H54 (cell line): ENCODE results near the gene FGD4.
A peak's percentile ranks its signal among the peaks of the same experiment; 100 is the strongest.

Experiments
- DNase-seq: peaks from one replicate; pipeline ENCODE4 v3.0.0; 2011; ENCODE audit warnings: low spot score, mixed read lengths; ENCODE audit not compliant: insufficient read length
- FAIRE-seq: peaks from 3 replicates; lab custom pipeline; 2011; peaks lifted over from hg19 to GRCh38; lab: Jason Lieb, UNC
- POLR2A ChIP-seq: IDR thresholded peaks from 2 replicates; pipeline ENCODE4 v1.6.1; 2011; ENCODE audit warnings: low read depth, mild to moderate bottlenecking, low read length

FGD4 gene

GRCh38 chr12:32457251-32458025, 58.1 kb downstream of the FGD4 start:
- FAIRE-seq (peak; percentile 75), DNase-seq (no peak)
- TF ChIP-seq POLR2A = no peak

DNA sequence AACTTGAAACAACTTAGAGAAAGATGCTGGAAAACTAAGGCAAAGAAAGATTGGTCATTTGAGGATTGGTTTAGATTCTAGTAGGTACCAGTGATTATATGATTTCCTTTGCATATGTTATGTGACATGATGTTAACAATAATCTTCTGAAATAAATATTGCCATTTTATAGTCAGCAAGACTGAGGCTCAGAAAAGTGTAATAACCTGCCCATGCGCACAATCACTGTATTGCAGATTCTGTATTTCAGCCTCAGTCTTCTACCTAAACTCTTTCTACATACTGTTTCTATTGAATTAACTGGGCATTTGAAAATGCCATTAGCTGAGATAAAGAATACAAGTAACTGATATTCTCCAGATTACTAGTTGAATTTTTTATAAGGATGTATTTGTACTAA, 61.3 kb downstream of the FGD4 start:
- no peak for FAIRE-seq
- no peak for TF ChIP-seq POLR2A
- DNase-seq = no peak

DNA sequence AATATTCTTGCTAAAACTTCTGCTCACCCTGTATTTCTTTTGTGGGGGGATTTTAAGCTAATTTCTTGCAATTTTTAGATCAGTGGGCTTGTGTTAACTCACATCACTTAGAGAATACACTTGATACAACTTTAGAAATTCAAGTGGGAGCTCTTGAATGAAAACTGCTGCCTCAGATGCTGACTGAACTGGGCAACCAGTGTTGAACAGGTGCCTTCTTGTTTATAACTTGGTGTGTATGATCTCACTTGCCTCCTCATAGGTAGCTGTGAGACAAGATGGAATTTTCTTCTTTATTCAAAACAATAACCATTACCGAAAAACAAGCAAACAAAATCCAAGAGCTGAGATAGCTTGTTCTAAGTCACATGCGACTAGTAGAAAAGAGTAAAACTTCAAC, 63.5 kb downstream of the FGD4 start:
- TF ChIP-seq POLR2A = no peak
- DNase-seq (no peak), FAIRE-seq (no peak)

DNA sequence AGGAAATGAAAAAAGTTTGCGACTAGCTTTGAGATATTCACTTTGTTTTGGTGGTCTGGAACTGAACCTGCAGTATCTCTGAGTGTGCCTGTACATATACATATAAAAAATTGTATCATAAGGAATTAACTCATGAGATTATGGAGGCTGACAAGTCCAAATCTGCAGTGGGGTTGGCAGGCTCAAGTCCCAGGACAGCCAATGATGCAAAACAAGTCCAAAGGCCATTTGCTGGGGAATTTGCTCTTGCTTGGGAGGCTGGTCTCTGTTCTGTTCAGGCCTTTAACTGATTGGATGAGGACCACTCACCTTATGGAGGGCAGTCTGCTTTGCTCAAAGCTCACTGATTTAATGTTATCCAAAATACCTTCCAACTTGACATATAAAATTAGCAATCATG, 66.8 kb downstream of the FGD4 start:
- FAIRE-seq (no peak), DNase-seq (no peak)
- TF ChIP-seq POLR2A = no peak

DNA sequence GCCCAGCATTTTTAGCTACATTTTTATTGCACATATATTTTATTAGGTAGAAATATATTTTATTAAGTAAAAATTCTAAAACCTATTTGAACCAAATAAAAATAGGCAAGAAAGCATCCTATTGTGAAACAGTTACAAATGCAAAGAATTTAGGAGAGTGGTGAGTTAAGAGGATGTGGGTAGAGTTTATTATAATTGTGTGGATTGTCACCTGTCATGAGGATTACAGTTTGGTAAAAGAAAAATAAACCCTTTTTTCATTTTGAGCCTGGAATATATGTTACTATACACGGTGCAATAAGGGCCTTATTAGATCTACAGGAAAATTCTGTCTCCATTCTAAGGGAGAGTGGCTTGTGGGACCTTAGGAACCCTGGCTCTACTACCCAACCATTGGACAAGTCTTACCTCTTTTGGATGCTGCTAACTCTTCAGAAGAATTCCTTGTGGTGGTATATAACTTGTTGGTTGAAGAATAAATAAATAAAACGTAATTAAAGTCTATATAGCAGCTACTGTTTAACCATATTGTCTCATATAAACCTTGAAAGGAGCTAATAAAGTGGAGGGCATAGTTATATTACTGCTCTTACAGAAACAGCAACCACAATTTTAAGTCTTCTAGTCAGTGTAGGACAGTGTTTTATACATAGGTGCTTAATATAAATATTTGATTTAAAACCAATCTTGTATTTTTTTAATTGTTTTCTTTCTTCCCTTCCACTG, 67.8 kb downstream of the FGD4 start:
- no peak for TF ChIP-seq POLR2A
- DNase-seq = no peak
- no peak for FAIRE-seq

GRCh38 chr12:32467959-32468863, 68.9 kb downstream of the FGD4 start:
- DNase-seq (no peak), FAIRE-seq (no peak)
- no peak for TF ChIP-seq POLR2A

DNA sequence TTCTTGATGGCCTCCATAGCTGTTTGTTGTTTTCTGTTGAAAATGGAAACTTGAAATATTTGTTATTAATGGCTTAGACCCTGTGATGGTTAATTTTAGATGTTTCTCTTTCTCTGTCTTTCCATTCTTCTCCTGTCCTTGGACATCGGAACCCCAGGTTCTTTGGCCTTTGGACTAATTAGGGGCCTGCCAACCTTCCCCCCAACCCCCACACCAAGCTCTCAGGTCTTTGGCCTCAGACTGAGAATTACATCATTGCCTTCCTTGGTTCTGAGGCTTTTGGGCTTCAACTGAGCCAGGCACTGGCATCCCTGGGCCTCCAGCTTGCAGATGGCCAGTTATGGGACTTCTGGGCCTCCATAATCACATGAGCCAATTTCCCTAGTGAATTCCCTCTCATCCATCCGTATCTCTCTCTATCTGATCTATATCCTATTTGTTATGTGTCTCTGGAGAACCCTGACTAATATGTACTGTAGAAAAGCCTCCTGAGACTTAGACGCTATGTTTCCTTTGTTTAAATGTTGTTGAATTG, 71.6 kb downstream of the FGD4 start:
- TF ChIP-seq POLR2A = no peak
- no peak for FAIRE-seq
- DNase-seq = no peak

DNA sequence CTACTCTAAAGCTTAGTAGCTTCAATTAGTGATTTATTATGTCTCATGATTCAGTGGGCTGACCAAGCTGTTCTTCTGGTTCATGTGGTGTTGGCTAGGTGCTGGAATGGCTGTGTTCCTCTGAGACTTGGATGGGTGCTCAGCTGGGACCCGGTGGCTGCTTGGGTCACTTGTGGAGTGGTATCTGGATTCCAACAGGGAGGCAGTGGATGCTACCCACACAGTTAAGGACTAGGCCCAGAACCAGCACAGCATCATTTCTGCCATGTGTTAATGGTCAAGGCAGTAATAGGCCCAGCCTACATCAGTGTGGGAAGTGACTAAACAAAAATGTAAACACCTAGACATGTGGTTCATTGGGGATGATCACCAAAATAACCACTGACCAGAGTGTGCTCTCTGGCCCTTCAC, 72.2 kb downstream of the FGD4 start:
- DNase-seq (no peak), FAIRE-seq (no peak)
- no peak for TF ChIP-seq POLR2A

DNA sequence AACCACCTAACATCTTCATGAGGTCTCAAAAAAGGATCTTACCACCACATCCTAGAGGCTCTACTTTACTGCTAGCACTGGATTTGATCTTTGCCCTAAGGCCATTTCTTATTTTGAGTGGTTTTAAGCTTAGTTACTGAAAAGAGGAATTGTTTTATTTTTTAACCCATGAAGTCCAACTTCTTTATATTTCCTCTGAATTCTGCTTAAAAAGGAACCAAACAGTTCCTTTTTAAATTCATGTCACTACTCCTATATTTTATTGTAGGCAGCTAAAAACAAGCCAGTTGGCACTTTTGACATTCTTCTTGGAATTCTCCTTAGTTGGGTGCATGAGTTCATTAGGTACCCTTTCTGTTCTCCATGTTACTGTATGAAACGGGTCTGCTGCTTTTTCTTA, 76.4 kb downstream of the FGD4 start:
- TF ChIP-seq POLR2A = no peak
- DNase-seq (no peak), FAIRE-seq (no peak)

GRCh38 chr12:32476446-32476845, 77.1 kb downstream of the FGD4 start:
- no peak for FAIRE-seq
- DNase-seq = no peak
- no peak for TF ChIP-seq POLR2A

DNA sequence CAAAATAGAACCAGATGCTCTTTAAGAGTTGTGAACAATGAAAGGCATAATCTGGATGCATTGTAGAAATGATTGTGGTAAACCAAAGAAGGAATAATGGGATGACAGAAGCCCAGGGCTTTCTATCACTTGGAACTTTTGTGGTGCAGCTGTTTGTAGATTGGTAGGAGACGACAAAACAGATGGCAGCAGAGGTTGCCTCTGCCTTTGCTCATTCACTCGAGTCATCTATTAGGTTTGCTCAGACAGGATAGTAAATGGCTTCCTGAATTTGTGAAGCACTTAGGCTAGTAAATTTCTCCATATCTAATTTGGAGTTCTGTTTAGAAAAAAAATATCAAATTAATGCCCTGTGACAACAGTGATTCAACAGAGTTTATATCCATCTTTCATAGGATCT, 78.4 kb downstream of the FGD4 start:
- DNase-seq = no peak
- no peak for FAIRE-seq
- TF ChIP-seq POLR2A = no peak

- DNase-seq (no peak), FAIRE-seq (no peak)
- no peak for TF ChIP-seq POLR2A
Observed at GRCh38 chr12:32478166-32478565, 78.8 kb downstream of the FGD4 start.

GRCh38 chr12:32478858-32479725, 79.7 kb downstream of the FGD4 start:
- DNase-seq (no peak), FAIRE-seq (no peak)
- TF ChIP-seq POLR2A = no peak
